NCI-H2171 (cell line): Measurements from ENCODE around the gene ENDOD1.

Experiments
- DNase-seq: peaks from one replicate; lab custom pipeline; 2025; lab: John Stamatoyannopoulos, UW

ENDOD1 gene

DNA sequence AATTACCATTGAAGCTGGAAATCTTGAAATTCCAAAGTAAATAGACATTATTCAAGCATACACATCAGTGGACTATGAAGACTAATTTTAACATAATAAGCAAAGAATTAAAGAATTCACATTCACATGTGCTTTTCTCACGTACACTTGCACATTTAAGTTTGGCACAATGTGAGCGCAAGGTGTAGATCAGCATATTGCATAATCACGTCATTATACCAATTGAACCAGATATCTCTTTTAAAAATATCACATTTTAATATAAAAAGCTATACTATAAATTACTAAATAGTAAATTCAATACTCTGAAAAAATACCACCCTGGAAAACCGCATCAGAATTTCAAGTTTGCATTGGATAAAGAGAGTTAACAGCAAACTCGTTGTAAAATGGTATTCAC, 80.6 kb downstream of the ENDOD1 start:
- no peak for DNase-seq

DNA sequence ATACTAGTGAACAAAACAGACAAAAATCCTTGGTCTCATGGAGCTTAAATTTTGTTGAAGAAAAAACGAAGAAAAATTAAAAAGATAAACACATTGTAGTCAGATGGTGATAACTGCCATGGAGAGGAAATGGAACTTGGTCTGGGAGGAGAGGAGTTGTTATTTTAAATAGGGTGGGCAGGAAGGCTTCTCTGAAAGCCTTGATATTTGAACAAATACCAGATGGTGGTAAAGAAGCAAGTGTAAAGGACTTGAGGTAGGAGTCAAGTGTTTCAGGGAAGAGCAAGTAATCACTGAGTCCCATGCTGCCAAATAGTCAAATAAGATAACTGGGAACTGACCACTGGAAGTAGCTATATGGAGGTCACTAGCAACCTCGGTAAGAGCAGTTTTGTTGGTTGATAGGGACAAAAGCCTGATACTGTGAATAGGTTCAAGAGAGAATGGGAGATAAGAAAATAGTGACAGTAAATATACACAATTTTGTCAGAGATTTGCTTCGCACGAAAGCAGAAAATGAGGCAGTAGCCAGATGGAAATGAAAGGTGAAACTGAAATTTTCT, 86.3 kb downstream of the ENDOD1 start:
- no peak for DNase-seq
